Endodermal cell (in vitro differentiated cells): ENCODE measurements around the gene KLHDC8B. TPM values are rescaled to one million over a fixed set of nuclear protein-coding genes. Genes with fewer than 3 reads are reported as not detected.

Experiments
- DNase-seq: peaks from one replicate; pipeline ENCODE4 v3.0.0-alpha.2; 2017
- H3K27ac ChIP-seq: 2 replicates; pipeline ENCODE4 v1.5.1; 2013; ENCODE audit warnings: mild to moderate bottlenecking, low read depth, low read length, moderate library complexity
- H3K27me3 ChIP-seq: 2 replicates; pipeline ENCODE4 v1.6.1; 2013; ENCODE audit warnings: mild to moderate bottlenecking, low read length, moderate library complexity; ENCODE audit not compliant: insufficient read depth, control insufficient read depth, poor library complexity, severe bottlenecking
- H3K36me3 ChIP-seq: 2 replicates; pipeline ENCODE4 v1.7.0; 2013; ENCODE audit warnings: mild to moderate bottlenecking, low read length, moderate library complexity; ENCODE audit not compliant: control insufficient read depth, insufficient read depth
- H3K4me1 ChIP-seq: one replicate; pipeline ENCODE4 v1.7.0; 2013; ENCODE audit warnings: low read length; ENCODE audit not compliant: control insufficient read depth, insufficient read depth
- H3K4me3 ChIP-seq: 2 replicates; pipeline ENCODE4 v1.5.1; 2013; ENCODE audit warnings: mild to moderate bottlenecking, low read length, moderate library complexity
- H3K9ac ChIP-seq: 2 replicates; pipeline ENCODE4 v1.6.1; 2013; ENCODE audit warnings: mild to moderate bottlenecking, low read length, moderate library complexity; ENCODE audit not compliant: poor library complexity, severe bottlenecking; ENCODE audit errors: extremely low read depth
- H3K9me3 ChIP-seq: 2 replicates; pipeline ENCODE4 v1.6.1; 2013; ENCODE audit warnings: mild to moderate bottlenecking, low read length, moderate library complexity; ENCODE audit not compliant: control insufficient read depth
- H3K27ac Mint-ChIP-seq: 2 replicates; pipeline ENCODE4 v1.8.0; 2020; ENCODE audit warnings: mixed read lengths
- H3K27me3 Mint-ChIP-seq: 2 replicates; pipeline ENCODE4 v1.8.0; 2021; ENCODE audit warnings: mild to moderate bottlenecking, mixed read lengths; ENCODE audit not compliant: insufficient read depth
- H3K36me3 Mint-ChIP-seq: 2 replicates; pipeline ENCODE4 v1.8.0; 2020; ENCODE audit warnings: low read depth, mixed read lengths
- H3K4me1 Mint-ChIP-seq: 2 replicates; pipeline ENCODE4 v1.8.0; 2020; ENCODE audit warnings: mixed read lengths
- H3K4me3 Mint-ChIP-seq: 2 replicates; pipeline ENCODE4 v1.8.0; 2020; ENCODE audit warnings: mild to moderate bottlenecking, moderate library complexity, mixed read lengths
- H3K9me3 Mint-ChIP-seq: 2 replicates; pipeline ENCODE4 v1.8.0; 2020; ENCODE audit warnings: mild to moderate bottlenecking, mixed read lengths
- WGBS, 2 experiments: methylation state at CpG; one replicate each; pipeline versions ENCODE4 v1.1.5 to v1.1.7; 2013; ENCODE audit warnings: missing lambda C conversion rate in 2 of 2, mixed read lengths in 1 of 2; ENCODE audit not compliant: insufficient coverage in 1 of 2, insufficient read length in 1 of 2; 5-methylcytosine and 5-hydroxymethylcytosine counted together
- total RNA-seq, 2 donors: library from RNA; stranded (reverse); fragmentation: NEBNext Ultra II Directional in 1 of 2; extraction: Animal tissue kit (Norgen Biotek cat#: 25700) in 1 of 2; gene quantifications; 2 replicates in 1 of 2; 3 replicates in 1 of 2; pipeline ENCODE4 v1.2.1, GENCODE V29; 2021
- TF ChIP-seq, protein P1 (sequence below): fragments of 200-600 bp; sonication (generic); conservative IDR thresholded peaks from 2 replicates; pipeline ENCODE4 v1.5.0; 2021; ENCODE audit warnings: antibody characterized with exemption, mild to moderate bottlenecking

Gene KLHDC8B
- total RNA-seq, 2 donors from 2014 or later, result 33.5 to 36.1 TPM

DNA sequence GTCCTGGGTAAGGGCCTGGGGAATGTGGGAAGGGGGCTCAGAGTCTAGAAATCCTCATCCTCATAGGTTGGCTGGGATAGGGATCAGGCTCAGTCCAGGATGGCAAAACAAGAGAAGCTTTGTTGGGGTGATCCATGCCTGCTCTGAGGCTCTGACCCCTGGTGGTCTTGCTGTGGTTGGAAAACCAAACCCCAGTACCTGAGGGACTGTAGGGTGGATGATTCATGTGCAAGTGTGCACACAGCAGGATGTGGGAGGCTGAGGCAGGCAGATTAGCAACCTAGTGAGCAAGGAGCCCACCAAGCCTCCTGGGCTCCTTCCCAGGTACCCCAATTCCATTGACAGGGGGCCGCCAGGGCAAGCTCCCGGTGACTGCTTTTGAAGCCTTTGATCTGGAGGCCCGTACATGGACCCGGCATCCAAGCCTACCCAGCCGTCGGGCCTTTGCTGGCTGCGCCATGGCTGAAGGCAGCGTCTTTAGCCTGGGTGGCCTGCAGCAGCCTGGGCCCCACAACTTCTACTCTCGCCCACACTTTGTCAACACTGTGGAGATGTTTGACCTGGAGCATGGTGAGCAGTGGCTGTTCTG, 3.1 kb downstream of the KLHDC8B start:
- H3K36me3 ChIP-seq, result peaks cover 26% of the 10 kb centered on the region
- TF ChIP-seq, protein P1, sequence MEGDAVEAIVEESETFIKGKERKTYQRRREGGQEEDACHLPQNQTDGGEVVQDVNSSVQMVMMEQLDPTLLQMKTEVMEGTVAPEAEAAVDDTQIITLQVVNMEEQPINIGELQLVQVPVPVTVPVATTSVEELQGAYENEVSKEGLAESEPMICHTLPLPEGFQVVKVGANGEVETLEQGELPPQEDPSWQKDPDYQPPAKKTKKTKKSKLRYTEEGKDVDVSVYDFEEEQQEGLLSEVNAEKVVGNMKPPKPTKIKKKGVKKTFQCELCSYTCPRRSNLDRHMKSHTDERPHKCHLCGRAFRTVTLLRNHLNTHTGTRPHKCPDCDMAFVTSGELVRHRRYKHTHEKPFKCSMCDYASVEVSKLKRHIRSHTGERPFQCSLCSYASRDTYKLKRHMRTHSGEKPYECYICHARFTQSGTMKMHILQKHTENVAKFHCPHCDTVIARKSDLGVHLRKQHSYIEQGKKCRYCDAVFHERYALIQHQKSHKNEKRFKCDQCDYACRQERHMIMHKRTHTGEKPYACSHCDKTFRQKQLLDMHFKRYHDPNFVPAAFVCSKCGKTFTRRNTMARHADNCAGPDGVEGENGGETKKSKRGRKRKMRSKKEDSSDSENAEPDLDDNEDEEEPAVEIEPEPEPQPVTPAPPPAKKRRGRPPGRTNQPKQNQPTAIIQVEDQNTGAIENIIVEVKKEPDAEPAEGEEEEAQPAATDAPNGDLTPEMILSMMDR, result no peak
- no peak overlapping the region for H3K9ac ChIP-seq
- 90 to 95% methylated on average over 7 to 9 of the region's 9 CpGs for WGBS, 2 experiments
- no peak for DNase-seq
- Mint-ChIP-seq H3K9me3 (no peaks in the 10 kb centered on the region), H3K4me1 (peaks cover 24% of the 10 kb centered on the region), H3K27me3 (peaks cover 10% of the 10 kb centered on the region), H3K4me3 (no peak overlapping the region), H3K27ac (peak overlapping the region; percentile 93), H3K36me3 (peaks cover 11% of the 10 kb centered on the region)
- peaks cover 16% of the 10 kb centered on the region for H3K4me1 ChIP-seq
- H3K9me3 ChIP-seq, result no peaks in the 10 kb centered on the region
- H3K27me3 ChIP-seq, result no peaks in the 10 kb centered on the region
- H3K27ac ChIP-seq, result peak overlapping the region; percentile 98
- peak overlapping the region; percentile 94 for H3K4me3 ChIP-seq

DNA sequence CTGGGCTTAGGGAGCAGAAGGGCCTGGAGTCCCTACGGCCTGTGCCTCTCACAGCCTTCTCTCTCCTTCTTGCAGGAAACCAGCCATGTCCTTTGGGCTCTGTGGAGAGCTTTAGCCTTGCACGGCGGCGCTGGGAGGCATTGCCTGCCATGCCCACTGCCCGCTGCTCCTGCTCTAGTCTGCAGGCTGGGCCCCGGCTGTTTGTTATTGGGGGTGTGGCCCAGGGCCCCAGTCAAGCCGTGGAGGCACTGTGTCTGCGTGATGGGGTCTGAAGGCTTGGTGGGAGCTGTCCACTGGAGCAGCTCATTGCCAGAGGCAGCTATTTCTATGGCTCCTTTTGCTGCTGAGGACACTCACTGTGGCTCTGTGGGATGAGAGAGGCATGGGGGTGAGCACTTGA, 4.1 kb downstream of the KLHDC8B start:
- no peak overlapping the region for H3K4me3 Mint-ChIP-seq
- Histone ChIP-seq H3K27ac (no peak overlapping the region), H3K27me3 (no peaks in the 10 kb centered on the region), H3K9me3 (no peaks in the 10 kb centered on the region), H3K36me3 (peaks cover 26% of the 10 kb centered on the region), H3K4me3 (no peak overlapping the region), H3K4me1 (peaks cover 16% of the 10 kb centered on the region), H3K9ac (no peak overlapping the region)
- no peak overlapping the region for H3K27ac Mint-ChIP-seq
- peaks cover 11% of the 10 kb centered on the region for H3K36me3 Mint-ChIP-seq
- H3K4me1 Mint-ChIP-seq, result peaks cover 24% of the 10 kb centered on the region
- H3K27me3 Mint-ChIP-seq, result peaks cover 9% of the 10 kb centered on the region
- 91 to 94% methylated on average over 4 to 8 of the region's 8 CpGs for WGBS, 2 experiments
- no peaks in the 10 kb centered on the region for H3K9me3 Mint-ChIP-seq
- TF ChIP-seq, protein P1, result no peak
- DNase-seq, result no peak

DNA sequence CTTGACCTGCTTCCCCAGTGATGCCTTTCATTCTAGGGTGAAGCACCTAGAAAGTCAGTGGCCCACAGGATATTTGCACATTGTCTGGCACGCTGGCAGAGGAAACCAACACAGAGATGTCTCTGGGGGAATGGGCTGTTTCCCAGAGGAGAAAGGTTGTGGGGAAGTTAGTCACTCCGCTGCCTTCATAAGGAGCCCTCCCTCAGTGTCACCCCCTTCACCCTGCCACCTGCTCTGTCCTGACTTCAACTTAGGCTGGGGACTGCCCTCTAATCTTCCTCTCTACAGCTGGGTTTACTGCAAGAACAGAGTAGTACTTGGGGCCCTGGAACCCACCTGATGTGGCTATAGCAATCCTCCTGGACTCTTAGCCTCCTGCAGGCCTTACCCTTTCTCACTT, 5.7 kb downstream of the KLHDC8B start:
- Mint-ChIP-seq H3K27ac (no peak overlapping the region), H3K36me3 (peaks cover 11% of the 10 kb centered on the region), H3K9me3 (peaks cover 7% of the 10 kb centered on the region), H3K4me3 (no peak overlapping the region), H3K27me3 (peaks cover 16% of the 10 kb centered on the region), H3K4me1 (peaks cover 19% of the 10 kb centered on the region)
- Histone ChIP-seq H3K4me1 (peaks cover 16% of the 10 kb centered on the region), H3K27ac (no peak overlapping the region), H3K36me3 (peaks cover 26% of the 10 kb centered on the region), H3K27me3 (no peaks in the 10 kb centered on the region), H3K4me3 (no peak overlapping the region), H3K9ac (no peak overlapping the region), H3K9me3 (no peaks in the 10 kb centered on the region)
- 80 to 88% methylated on average over 1 to 2 of the region's 2 CpGs for WGBS, 2 experiments
- DNase-seq, result no peak
- TF ChIP-seq, protein P1, result no peak
